Activated naive CD4-positive, alpha-beta T cell treated with anti-CD3 and anti-CD28 coated beads, Interleukin-2, amount 10 ng/mL, durations not matched to agents 7 days and 5 days (primary cell): ENCODE data around the gene PTPRN.
"Not testable (repeated sequence)": the region's sequence is repeated elsewhere in the genome, so short reads cannot be mapped to it uniquely, and the experiment has no call there.

Experiments
- CTCF ChIA-PET: fragments of 350-600 bp; sonication (Branson Sonifier 250); formaldehyde crosslinking; loops from one replicate; lab custom pipeline; 2021; ENCODE audit warnings: antibody characterized with exemption; lab: Charles Lee
- DNase-seq: peaks from one replicate; pipeline ENCODE4 v3.0.0-alpha.2; 2020
- H3K27ac Mint-ChIP-seq: one replicate; pipeline ENCODE4 v1.8.0; 2021; ENCODE audit warnings: mild to moderate bottlenecking, moderate library complexity, mixed read lengths
- H3K27me3 Mint-ChIP-seq: one replicate; pipeline ENCODE4 v1.8.0; 2021; ENCODE audit warnings: mild to moderate bottlenecking, mixed read lengths
- H3K36me3 Mint-ChIP-seq: one replicate; pipeline ENCODE4 v1.8.0; 2021; ENCODE audit warnings: mixed read lengths
- H3K4me1 Mint-ChIP-seq: one replicate; pipeline ENCODE4 v1.8.0; 2021; ENCODE audit warnings: mixed read lengths
- H3K4me3 Mint-ChIP-seq: one replicate; pipeline ENCODE4 v1.8.0; 2021; ENCODE audit warnings: mild to moderate bottlenecking, moderate library complexity, mixed read lengths
- H3K9me3 Mint-ChIP-seq: one replicate; pipeline ENCODE4 v1.8.0; 2021; ENCODE audit warnings: mixed read lengths

PTPRN gene

GRCh38 chr2:219261024-219261855 is 48.0 kb downstream of the PTPRN start:
- Mint-ChIP-seq H3K9me3 (no peaks in the 10 kb centered on the region), H3K36me3 (no peaks in the 10 kb centered on the region), H3K27me3 (peaks cover 39% of the 10 kb centered on the region), H3K4me3 (no peak overlapping the region), H3K4me1 (peaks cover 3% of the 10 kb centered on the region), H3K27ac (no peak overlapping the region)
- CTCF ChIA-PET: interaction anchor here (1.0 to 2.1 kb wide), 3 partner anchors 16 to 34 kb away, joined by 3 to 13 read pairs (median 4); no protein-coding TSS in a partner anchor
- no peak for DNase-seq

GRCh38 chr2:219258942-219259341 is 50.3 kb downstream of the PTPRN start:
- CTCF ChIA-PET: interaction anchor here (1.5 to 2.0 kb wide), 2 partner anchors 19 to 36 kb away, joined by 7 to 11 read pairs; partner anchors contain the start of gene DNAJB2
- Mint-ChIP-seq H3K4me1 (peaks cover 16% of the 10 kb centered on the region), H3K27me3 (peaks cover 39% of the 10 kb centered on the region)
- not testable (repeated sequence) for H3K36me3 Mint-ChIP-seq, H3K9me3 Mint-ChIP-seq, H3K27ac Mint-ChIP-seq, H3K4me3 Mint-ChIP-seq, DNase-seq

DNA sequence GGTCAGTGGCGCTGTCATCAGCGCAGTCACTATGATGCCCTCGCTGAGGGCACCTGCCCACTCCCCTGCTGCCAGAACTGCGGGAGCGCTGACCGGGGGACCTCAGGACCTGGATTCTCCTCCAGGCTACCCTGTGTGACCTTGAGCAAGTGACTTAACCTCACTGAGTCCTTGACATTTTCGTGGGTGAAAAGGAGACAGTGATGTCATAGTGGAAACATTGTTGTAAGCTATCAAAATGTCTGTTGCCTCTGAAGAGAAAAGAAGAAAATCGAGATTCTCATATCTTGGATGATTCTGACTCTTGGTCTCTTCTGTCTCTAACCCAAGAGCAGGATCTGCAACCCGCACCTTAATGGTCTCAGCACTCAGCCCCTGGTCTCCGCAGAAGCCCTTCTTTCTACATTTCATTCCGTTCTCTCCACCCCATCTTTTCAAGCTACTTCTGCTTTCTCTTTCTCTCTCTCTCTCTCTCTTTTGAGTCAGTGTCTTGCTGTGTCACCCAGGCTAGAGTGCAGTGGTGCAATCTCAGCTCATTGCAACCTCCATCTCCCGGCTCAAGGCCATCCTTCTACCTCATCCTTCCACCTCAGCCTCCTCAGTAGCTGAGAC is 54.5 kb downstream of the PTPRN start:
- CTCF ChIA-PET: interaction anchor here (1.0 to 5.5 kb wide), 6 partner anchors 10 to 83 kb away, joined by 3 to 49 read pairs (median 4); partner anchors contain the start of genes DNAJB2, GLB1L and STK16
- peak overlapping the region; percentile 92 for H3K4me3 Mint-ChIP-seq

GRCh38 chr2:219253753-219254589 is 55.2 kb downstream of the PTPRN start, which contains the start of gene TUBA4A:
Gene TUBA4A (minus strand): TSS chr2:219253918. CDS start chr2:219253858, 60 bp downstream.
- no peaks in the 10 kb centered on the region for H3K9me3 Mint-ChIP-seq
- H3K27ac Mint-ChIP-seq: peak within 1 kb of the TSS; percentile 95
- H3K27me3 Mint-ChIP-seq: peaks cover 8% of the 10 kb centered on the region
- H3K36me3 Mint-ChIP-seq: peaks cover 40% of the 10 kb centered on the region
- peak within 1 kb of the TSS; percentile 92 for H3K4me3 Mint-ChIP-seq
- H3K4me1 Mint-ChIP-seq: peaks cover 53% of the 10 kb centered on the region
- DNase-seq: peak; percentile 93
- CTCF ChIA-PET: interaction anchor here (0.9 to 5.5 kb wide), 6 partner anchors 9 to 83 kb away, joined by 3 to 49 read pairs (median 4); partner anchors contain the start of genes DNAJB2, GLB1L and STK16

More for the DNA sequence above, 54.5 kb downstream of the PTPRN start:
- peaks cover 14% of the 10 kb centered on the region for H3K27me3 Mint-ChIP-seq
- H3K27ac Mint-ChIP-seq: peak overlapping the region; percentile 84
- no peaks in the 10 kb centered on the region for H3K9me3 Mint-ChIP-seq
- peak; percentile 59 for DNase-seq
- peaks cover 33% of the 10 kb centered on the region for H3K36me3 Mint-ChIP-seq
- peaks cover 45% of the 10 kb centered on the region for H3K4me1 Mint-ChIP-seq

DNA sequence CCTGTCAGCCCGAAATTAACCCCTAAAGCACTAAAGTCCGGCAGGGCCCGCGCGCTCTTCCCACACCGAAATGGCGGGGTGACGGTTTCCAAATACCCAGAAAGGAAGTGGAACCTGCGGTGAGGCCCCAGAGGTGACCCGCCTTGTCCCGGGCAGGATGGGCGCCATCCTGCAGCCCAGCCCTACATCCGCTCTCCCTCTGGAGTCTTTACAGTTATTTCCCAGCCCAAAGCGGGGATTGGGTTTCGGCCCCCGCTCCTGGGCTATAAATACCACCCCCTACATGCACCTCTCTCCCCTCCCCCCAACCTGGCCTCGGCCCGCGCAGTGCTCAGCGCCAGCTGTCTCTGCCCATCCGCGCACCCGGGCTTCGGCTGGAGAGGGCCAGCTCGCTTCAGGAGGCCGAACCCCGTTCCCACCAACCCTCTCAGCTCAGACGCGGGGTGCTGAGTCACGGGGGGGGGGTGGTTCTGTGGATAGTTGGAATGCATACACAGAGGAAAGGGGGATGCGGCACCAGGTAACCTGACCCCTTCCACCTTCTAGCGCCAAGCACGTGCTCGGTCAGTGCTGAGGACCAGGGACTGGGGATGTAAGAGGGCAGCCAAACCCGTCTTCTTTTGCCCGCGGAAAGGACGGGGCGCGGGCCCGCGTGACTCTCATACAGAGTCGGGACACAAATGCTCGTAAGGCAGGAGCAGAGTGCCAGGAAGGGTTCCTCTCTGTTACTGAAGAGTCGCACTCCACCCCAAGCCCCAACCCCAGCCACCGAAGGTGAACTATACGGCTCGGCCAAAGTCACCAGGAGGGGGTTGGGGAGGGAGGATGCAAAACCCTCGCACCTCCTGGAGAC is 56.1 kb downstream of the PTPRN start, which contains the start of gene TUBA4B:
TUBA4B (plus strand) TSS at position 344 of the 853 bp plus-strand sequence; CDS start at position 509, 165 bp downstream.
- H3K27ac Mint-ChIP-seq: peak within 1 kb of the TSS; percentile 95
- peak; percentile 74 for DNase-seq
- H3K36me3 Mint-ChIP-seq: peaks cover 48% of the 10 kb centered on the region
- no peaks in the 10 kb centered on the region for H3K9me3 Mint-ChIP-seq
- CTCF ChIA-PET: interaction anchor here (0.7 to 5.5 kb wide), 9 partner anchors 8 to 80 kb away, joined by 3 to 49 read pairs (median 5); partner anchors contain the start of genes ABCB6, ANKZF1, ATG9A and DNAJB2
- peaks cover 61% of the 10 kb centered on the region for H3K4me1 Mint-ChIP-seq
- no peaks in the 10 kb centered on the region for H3K27me3 Mint-ChIP-seq
- H3K4me3 Mint-ChIP-seq: peak within 1 kb of the TSS; percentile 92

DNA sequence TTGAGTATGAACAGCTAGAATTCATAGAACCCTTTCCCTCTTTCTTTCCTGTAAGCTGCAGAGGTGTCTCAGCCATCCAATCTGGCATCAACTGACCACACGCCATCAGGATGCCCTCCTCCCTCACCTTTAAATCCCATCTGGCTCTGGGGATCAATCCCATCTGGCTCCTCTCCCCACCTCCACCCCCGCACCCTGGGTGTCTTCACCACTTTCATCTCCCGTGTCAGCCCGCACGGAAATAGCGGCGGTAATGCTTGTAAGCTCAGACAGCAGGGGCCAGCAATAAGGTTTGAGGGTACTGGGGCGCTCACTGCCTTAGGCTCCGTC is 56.7 kb downstream of the PTPRN start:
- Mint-ChIP-seq H3K4me3 (peak overlapping the region; percentile 92), H3K27me3 (no peaks in the 10 kb centered on the region), H3K36me3 (peaks cover 54% of the 10 kb centered on the region), H3K27ac (peak overlapping the region; percentile 95), H3K4me1 (peaks cover 67% of the 10 kb centered on the region), H3K9me3 (no peaks in the 10 kb centered on the region)
- CTCF ChIA-PET: interaction anchor here (0.7 to 5.5 kb wide), 8 partner anchors 13 to 80 kb away, joined by 3 to 49 read pairs (median 5); partner anchors contain the start of genes ABCB6, ANKZF1 and ATG9A
- DNase-seq: no peak

- Mint-ChIP-seq H3K27me3 (no peaks in the 10 kb centered on the region), H3K9me3 (no peaks in the 10 kb centered on the region), H3K4me3 (peak overlapping the region; percentile 92), H3K36me3 (peaks cover 58% of the 10 kb centered on the region), H3K4me1 (peaks cover 72% of the 10 kb centered on the region), H3K27ac (peak overlapping the region; percentile 95)
- peak; percentile 42 for DNase-seq
- CTCF ChIA-PET: interaction anchor here (0.8 to 5.5 kb wide), 8 partner anchors 13 to 92 kb away, joined by 3 to 49 read pairs (median 5); partner anchors contain the start of genes ABCB6, ANKZF1 and ATG9A
Measured at GRCh38 chr2:219252084-219252483, 57.1 kb downstream of the PTPRN start.

GRCh38 chr2:219251656-219252055 is 57.5 kb downstream of the PTPRN start:
- Mint-ChIP-seq H3K27ac (peak overlapping the region; percentile 95), H3K4me3 (peak overlapping the region; percentile 92), H3K4me1 (peaks cover 76% of the 10 kb centered on the region), H3K9me3 (no peaks in the 10 kb centered on the region), H3K36me3 (peaks cover 62% of the 10 kb centered on the region), H3K27me3 (no peaks in the 10 kb centered on the region)
- CTCF ChIA-PET: interaction anchor here (0.8 to 5.5 kb wide), 8 partner anchors 12 to 92 kb away, joined by 3 to 49 read pairs (median 5); partner anchors contain the start of genes ABCB6, ANKZF1 and ATG9A
- DNase-seq: no peak

DNA sequence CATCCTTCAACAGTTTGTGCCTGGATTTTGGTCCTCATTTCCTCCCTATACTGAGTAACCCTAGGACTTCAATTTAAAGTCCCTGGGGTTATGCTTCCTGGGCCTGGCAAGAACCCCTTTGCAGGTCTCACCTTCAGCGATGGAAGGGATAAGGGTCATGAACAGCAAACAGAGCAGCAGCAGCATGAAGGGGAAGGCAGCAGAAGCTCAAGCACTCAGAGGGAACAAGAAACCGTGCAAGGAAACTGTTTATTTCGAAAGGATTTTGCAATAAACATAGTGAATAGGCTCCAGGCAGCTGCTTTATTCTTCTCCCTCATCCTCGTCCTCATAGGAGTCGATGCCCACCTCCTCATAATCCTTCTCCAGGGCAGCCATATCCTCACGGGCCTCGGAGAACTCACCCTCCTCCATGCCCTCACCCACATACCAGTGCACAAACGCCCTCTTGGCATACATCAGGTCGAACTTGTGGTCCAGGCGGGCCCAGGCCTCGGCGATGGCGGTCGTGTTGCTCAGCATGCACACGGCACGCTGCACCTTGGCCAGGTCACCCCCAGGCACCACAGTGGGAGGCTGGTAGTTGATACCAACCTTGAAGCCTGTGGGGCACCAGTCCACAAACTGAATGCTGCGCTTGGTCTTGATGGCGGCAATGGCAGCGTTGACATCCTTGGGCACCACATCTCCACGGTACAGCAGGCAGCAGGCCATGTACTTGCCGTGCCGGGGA is 59.0 kb downstream of the PTPRN start:
- Mint-ChIP-seq H3K27ac (peak overlapping the region; percentile 95), H3K4me1 (peaks cover 74% of the 10 kb centered on the region), H3K27me3 (no peaks in the 10 kb centered on the region), H3K9me3 (no peaks in the 10 kb centered on the region), H3K4me3 (peak overlapping the region; percentile 92), H3K36me3 (peaks cover 70% of the 10 kb centered on the region)
- DNase-seq: no peak
- CTCF ChIA-PET: interaction anchor here (1.2 to 3.9 kb wide), 7 partner anchors 11 to 91 kb away, joined by 3 to 32 read pairs (median 5); partner anchors contain the start of genes ABCB6 and DNAJB2

DNA sequence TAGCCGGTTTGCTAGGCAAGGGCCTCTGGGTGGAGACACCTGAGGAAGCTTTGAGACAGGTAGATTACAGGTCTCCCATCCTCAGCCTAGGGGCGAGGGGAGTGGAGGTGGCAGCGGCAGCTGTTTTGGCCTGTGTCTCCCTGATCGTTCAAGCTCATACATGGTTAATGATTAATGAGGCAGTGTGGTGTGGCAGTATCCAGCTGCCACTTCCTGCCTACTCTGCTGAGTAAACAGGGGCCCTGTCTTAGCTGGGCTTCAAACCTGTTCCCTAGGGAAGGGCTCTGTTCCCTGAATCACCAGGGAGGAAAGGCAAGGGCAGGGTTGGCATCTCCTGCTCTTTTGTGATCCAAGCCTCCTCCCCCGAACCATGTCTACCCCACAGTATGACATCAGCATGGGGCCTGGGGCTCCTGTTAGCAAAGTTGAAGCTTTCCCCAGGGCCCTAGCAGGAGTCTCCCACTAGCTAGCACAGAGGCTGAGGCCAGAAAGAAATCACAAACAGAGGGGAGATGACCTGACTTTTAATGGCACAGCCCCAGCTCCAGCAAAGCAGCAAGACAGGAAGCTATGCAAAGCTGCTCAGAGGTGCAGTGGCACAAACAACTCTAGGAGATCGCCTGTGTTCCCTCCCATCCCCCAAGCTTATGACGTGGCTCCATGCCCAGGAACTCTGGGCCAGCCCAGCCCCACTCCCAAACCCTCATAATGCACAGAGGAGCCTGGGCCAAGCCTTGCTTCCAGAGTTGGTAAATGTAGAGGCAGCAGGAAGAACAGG is 59.8 kb downstream of the PTPRN start:
- peak overlapping the region; percentile 95 for H3K27ac Mint-ChIP-seq
- no peaks in the 10 kb centered on the region for H3K9me3 Mint-ChIP-seq
- peak; percentile 66 for DNase-seq
- H3K36me3 Mint-ChIP-seq: peaks cover 70% of the 10 kb centered on the region
- peaks cover 78% of the 10 kb centered on the region for H3K4me1 Mint-ChIP-seq
- peak overlapping the region; percentile 92 for H3K4me3 Mint-ChIP-seq
- CTCF ChIA-PET: interaction anchor here (0.8 to 3.9 kb wide), 12 partner anchors 10 to 90 kb away, joined by 3 to 32 read pairs (median 5); partner anchors contain the start of genes ABCB6 and DNAJB2
- H3K27me3 Mint-ChIP-seq: no peaks in the 10 kb centered on the region

GRCh38 chr2:219248845-219249202 is 60.4 kb downstream of the PTPRN start:
- CTCF ChIA-PET: interaction anchor here (0.8 to 3.9 kb wide), 11 partner anchors 9 to 89 kb away, joined by 3 to 32 read pairs (median 5); partner anchors contain the start of genes ABCB6 and DNAJB2
- Mint-ChIP-seq H3K4me1 (peaks cover 83% of the 10 kb centered on the region), H3K9me3 (no peaks in the 10 kb centered on the region), H3K27ac (peak overlapping the region; percentile 95), H3K36me3 (peaks cover 70% of the 10 kb centered on the region), H3K27me3 (no peaks in the 10 kb centered on the region), H3K4me3 (peak overlapping the region; percentile 92)
- no peak for DNase-seq
